Left kidney (tissue), 2 donors: ENCODE data around the gene UBE4A. TPM values are rescaled to one million over a fixed set of nuclear protein-coding genes. Genes with fewer than 3 reads are reported as not detected.

ENCODE experiments used
- DNase-seq: peaks from one replicate; pipeline ENCODE4 v3.0.0-alpha.2; 2013
- polyA plus RNA-seq: library from polyadenylated mRNA; unstranded; fragments of 120-200 nt; gene quantifications from one replicate; pipeline ENCODE4 v1.2.1, GENCODE V29; 2013; ENCODE audit not compliant: insufficient read length

Gene UBE4A
- polyA plus RNA-seq, 1 donor = 53.0 TPM

- no peak for DNase-seq
Measured at GRCh38 chr11:118340449-118340848, 19.0 kb upstream of the UBE4A start.

GRCh38 chr11:118341261-118341660 lies 18.1 kb upstream of the UBE4A start:
- DNase-seq = no peak

- no peak for DNase-seq
Measured at GRCh38 chr11:118341815-118342489, 17.4 kb upstream of the UBE4A start.

DNA sequence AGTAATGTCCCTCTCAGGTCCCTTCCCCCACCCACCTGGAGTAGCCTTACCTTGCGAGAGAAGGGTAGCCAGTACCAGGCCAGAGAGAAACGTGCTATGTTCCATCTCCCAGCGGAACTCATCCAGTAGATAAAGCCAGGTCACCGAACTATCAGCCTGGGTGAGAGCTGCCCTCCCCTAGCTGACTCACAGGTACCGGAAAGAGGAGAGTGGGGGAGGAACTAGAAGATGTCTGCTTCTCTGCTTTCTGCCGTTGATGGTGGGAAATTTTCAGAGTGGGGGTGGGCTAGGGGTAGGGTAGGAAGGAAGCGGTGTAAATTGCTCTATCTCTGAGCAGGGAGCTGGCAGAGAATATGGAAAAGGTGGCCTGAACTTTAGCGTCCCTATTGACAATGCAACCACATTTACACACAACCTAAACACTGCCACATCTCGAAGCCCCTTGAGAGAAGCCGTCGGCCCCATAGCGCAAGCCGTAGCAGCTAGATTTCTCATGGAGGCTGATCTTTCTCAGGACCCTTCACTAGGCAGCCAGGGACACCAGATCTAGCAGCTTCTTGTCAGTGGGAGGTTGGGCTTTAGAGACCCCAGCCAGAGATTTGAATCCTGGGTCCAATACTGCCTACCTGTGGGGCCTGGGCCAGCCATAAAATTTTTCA lies 16.8 kb upstream of the UBE4A start, which contains the start of gene CD3D:
CD3D (minus strand) TSS at position 203 of the 659 bp plus-strand sequence; CDS start at position 105, 98 bp downstream.
- no peak for DNase-seq

GRCh38 chr11:118343248-118343647 lies 16.2 kb upstream of the UBE4A start:
- DNase-seq = no peak

DNA sequence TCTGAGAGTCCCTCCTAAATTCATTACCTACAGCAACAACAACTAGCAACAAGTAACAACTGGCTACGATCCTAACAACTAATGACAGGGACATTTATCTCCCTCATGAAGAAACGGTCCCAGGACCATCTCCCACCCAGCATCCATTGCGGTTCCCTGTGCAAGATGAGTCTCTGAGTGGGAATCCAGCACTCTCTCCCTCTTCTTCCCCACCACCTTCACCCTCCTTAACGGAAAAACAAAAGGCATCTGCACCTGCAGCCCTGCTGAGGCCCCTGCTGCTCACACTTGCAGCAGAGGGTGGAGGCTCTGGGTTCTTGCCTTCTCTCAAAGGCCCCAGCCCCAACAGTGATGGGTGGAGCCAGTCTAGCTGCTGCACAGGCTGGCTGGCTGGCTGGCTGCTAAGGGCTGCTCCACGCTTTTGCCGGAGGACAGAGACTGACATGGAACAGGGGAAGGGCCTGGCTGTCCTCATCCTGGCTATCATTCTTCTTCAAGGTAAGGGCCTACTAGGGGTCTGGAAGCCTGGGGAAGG lies 15.4 kb upstream of the UBE4A start, which contains the start of gene CD3G:
CD3G (plus strand) TSS at position 364 of the 535 bp plus-strand sequence; CDS start at position 444, 80 bp downstream.
- DNase-seq = no peak

DNA sequence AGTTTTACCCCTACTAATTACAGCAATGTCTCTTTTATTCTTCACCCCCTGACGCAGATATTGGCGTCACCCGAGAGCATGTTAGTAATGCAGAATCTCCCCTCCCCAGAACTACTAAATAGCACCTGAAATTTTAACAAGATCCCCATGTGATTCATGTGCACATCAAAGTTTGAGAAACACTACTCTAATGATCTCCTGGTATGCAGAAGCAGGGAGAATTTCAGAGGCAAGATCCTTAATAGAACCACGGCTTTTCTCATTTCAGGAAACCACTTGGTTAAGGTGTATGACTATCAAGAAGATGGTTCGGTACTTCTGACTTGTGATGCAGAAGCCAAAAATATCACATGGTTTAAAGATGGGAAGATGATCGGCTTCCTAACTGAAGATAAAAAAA lies 9.9 kb upstream of the UBE4A start:
- DNase-seq = no peak

- DNase-seq = peak; percentile 15
Measured at GRCh38 chr11:118353084-118353710, 6.2 kb upstream of the UBE4A start.

DNA sequence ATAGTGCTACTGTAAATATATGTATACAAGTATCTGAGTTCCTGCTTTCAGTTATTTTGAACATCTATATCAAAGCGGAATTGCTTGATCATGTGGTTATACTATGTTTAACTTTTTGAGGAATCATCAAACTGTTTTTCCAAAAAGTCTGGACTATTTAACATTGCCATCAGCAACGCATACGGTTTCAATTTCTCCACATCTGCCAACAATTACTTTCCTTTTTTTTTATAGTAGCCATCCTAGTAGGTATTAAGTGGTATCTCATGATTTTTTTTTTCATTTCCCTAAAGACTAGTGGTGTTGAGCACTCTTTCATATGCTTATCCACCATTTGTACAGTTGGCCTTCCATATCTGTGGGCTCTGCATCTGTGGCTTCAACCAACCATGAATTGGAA lies 1.3 kb upstream of the UBE4A start:
- no peak for DNase-seq

GRCh38 chr11:118364956-118365615 lies 5.7 kb downstream of the UBE4A start:
- DNase-seq = no peak

DNA sequence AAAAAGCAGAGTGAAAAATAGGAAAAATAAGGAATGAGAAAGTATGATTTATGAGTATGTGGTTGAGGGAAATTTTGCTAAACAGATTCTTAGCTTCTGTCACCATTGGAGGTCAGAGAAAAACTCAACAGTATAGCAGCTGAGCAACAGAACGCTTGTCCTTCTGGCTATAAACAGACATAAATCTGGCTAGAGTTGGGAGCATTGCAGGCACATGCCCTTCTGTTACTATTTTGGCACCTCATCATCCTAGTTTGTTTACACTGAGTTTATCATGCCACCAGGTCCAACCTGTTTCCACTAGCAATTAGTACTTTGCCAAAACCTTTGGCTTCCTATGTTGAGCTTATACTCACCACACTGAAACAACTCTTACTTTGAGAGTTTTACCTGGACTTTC lies 6.9 kb downstream of the UBE4A start:
- no peak for DNase-seq

DNA sequence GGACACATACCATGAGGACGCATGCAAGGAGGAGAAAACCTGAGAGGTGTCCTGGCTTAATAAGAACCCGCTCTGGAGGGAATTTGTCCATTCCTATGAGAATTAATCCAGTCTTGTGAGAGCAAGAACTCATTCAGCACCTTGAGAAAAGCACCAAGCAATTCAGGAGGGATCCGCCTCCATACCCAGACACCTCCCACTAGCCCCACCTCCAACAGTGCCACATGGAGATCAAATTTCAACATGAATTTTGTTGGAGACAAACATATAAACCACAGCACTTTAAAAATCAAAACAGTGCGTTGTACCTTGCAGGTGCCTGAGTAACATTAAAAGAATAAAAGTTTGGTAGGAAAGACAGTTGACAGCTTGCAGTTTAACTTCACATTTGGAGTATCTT lies 11.4 kb downstream of the UBE4A start:
- DNase-seq = no peak

DNA sequence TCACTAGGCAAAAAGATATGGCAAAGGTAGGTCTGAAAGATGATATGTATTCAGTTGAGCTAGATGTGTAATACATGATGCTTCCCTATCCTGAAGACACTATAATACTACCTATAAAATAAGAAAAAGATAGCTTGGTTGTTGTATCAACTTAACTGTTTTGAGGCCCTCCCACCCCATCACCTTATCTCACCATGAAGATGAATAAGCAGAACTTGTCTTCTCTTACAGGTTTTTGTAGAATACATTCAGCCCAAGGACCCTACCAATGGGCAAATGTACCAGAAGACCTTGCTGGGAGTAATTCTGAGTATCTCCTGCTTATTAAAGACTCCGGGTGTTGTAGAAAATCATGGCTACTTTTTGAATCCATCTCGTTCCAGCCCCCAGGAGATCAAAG lies 13.9 kb downstream of the UBE4A start:
- DNase-seq = no peak

GRCh38 chr11:118373871-118374270 lies 14.5 kb downstream of the UBE4A start:
- DNase-seq = no peak

- DNase-seq = no peak
Measured at GRCh38 chr11:118374729-118375128, 15.3 kb downstream of the UBE4A start.

DNA sequence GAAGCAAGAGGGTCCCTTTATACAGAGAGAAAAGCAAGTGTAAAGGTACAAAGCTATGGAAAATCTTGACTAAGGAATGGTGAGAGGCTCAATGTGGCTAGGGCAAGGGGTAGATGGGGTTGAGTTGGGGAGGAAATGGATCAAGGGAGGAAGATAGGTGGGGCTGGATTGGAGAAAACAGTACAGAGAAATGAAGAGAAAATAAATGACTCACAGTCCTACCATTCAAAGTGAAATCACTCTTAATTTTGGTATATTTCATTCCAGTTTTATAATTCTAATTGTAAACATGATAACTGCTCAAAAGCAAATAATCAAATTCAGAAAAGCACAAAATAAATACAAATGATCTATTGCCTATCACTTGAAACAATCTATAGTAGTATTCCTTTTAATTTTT lies 16.6 kb downstream of the UBE4A start:
- no peak for DNase-seq

- DNase-seq = no peak
Measured at GRCh38 chr11:118379497-118379896, 20.1 kb downstream of the UBE4A start.

DNA sequence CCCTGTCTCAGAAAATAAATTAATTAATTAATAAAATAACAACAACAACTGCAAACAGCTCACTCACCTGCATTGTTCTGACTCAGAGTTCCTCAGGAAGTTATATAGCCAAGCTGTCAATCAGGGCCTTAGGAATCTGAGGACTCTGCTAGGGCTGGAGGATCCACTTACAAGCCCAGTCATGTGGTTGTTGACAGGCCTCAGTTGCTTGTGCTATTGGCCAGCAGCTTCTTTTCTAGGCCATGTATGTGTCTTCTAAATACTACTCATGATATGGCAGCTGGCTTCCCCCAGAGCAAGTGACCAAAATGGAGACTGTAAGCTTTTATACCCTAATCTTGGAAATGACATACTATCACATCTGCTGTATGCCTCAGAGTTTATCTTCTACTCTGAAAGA lies 21.2 kb downstream of the UBE4A start:
- no peak for DNase-seq

DNA sequence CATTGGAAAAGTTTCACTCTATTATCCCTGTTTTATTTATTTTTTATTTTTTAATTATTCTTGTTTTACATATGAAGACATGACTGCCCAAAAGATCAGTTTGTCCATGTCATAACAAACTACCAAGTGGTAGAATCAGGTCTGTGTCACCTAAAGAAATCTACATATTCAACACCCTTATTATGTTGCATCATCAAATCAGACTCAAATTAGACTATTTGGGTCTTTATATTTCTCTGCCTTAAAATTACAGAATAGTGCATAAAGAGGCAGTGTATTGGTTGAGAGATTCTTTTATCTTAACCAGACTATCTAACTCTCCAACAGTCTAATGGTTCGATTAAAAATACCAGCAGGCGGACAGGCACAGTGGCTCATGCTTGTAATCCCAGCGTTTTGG lies 23.6 kb downstream of the UBE4A start:
- no peak for DNase-seq

DNA sequence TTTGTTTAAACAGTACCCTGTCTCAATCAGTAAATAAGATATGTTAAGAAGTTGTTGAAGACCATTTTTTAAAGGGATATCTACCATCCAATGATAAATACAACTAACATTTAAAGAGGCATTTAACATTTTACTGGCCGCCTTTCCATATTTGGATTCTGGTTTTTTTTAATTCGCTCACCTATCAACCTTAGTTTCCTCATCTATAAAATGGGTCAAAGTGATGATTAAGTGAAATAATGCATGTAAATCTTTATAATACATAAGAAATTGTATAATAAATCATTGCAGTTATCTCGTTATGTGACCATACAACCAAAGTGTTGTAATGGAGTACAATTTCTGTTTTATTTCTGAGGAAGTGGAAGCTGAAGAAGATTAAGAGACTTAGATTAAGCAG lies 24.3 kb downstream of the UBE4A start:
- DNase-seq = no peak

- no peak for DNase-seq
Measured at GRCh38 chr11:118396097-118396501, 36.7 kb downstream of the UBE4A start.

GRCh38 chr11:118397448-118397847 lies 38.0 kb downstream of the UBE4A start:
- DNase-seq = no peak
